Measurements from ENCODE around the gene FARP1. TPM values are rescaled to one million over a fixed set of nuclear protein-coding genes. Genes with fewer than 3 reads are reported as not detected.
A peak's percentile ranks its signal among the peaks of the same experiment; 100 is the strongest.

Gene FARP1
- polyA plus RNA-seq, 1 of the 3 experiments (the other 2 are of a cell fraction), result 12.0 TPM

DNA sequence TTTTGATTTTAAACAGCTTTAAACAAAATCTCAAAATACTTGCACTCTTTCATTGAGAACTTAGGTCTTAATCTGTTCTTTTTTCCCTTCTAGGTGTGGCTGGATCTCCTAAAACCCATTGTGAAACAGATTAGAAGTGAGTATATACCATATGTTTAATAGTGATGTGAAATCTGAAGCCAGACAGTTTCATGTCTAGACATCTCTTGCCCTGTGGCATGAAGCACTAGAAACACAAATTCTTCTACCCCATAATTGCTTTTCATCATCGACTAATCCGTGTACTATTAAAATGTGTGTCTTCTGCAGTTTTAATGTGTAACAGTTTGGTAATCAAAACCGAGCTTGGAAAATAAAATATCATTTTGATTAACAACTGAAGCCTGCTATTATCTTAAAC is 222.4 kb downstream of the FARP1 start:
- no peaks in the 10 kb centered on the region for H3K79me2 ChIP-seq (ENCODE audit: insufficient read depth)
- no peak for DNase-seq
- no peaks in the 10 kb centered on the region for H3K9me2 ChIP-seq
- no peaks in the 10 kb centered on the region for H3K9me3 ChIP-seq
- peaks cover 0 to 34% of the 10 kb centered on the region in 2 experiments; a peak in 2 of 4 replicates for H3K4me1 ChIP-seq (ENCODE audit: control insufficient read depth in 1 of 2, insufficient read depth in 2 of 2, low read depth in 1 of 2, low read length in 1 of 2)
- peak overlapping the region in 1 of 2 experiments; percentile 88; a peak in 2 of 4 replicates for H3K27ac ChIP-seq (ENCODE audit: low read depth in 2 of 2, low read length in 1 of 2)
- no peak overlapping the region for H2AFZ ChIP-seq (ENCODE audit: low read depth)
- no peaks in the 10 kb centered on the region; the same call in 1 of the 2 replicates for H4K20me1 ChIP-seq (ENCODE audit: insufficient read depth)
- H3K27me3 ChIP-seq (ENCODE audit: insufficient read depth), result no peaks in the 10 kb centered on the region
- ChIA-PET POLR2A (no interaction called here), CTCF (interaction anchor here (0.9 to 1.3 kb wide), 4 partner anchors 11 to 28 kb away, joined by 3 to 5 read pairs (median 3); no protein-coding TSS in a partner anchor)
- H3K36me3 ChIP-seq (replicated peaks in 1 of 2; ENCODE audit: control insufficient read depth in 1 of 2, insufficient read depth in 2 of 2, low read length in 1 of 2), result peaks cover 0 to 4% of the 10 kb centered on the region in 2 experiments
- no peak overlapping the region for H3K4me3 ChIP-seq (ENCODE audit: low read depth in 2 of 2, low read length in 1 of 2)
- H3K4me2 ChIP-seq, result no peak overlapping the region
- WGBS (ENCODE audit: low lambda C conversion rate), result 79% methylated on average over 3 of the region's 3 CpGs
- no peak overlapping the region for H3K9ac ChIP-seq
- peaks cover 3% of the 10 kb centered on the region for H3F3A ChIP-seq (replicated peaks; ENCODE audit: insufficient read depth)
- no peak for TF ChIP-seq NRF1 (IDR thresholded peaks at IDR 0.05; ENCODE audit: low read depth, low read length)
- no peak for TF ChIP-seq GABPA (IDR thresholded peaks at IDR 0.05; ENCODE audit: low read depth)
- no peak for TF ChIP-seq TCF12 (IDR thresholded peaks at IDR 0.05)
- no peak for TF ChIP-seq EZH2phosphoT487 (IDR thresholded peaks at IDR 0.05; ENCODE audit: borderline replicate concordance, low read depth)
- TF ChIP-seq, protein P1, sequence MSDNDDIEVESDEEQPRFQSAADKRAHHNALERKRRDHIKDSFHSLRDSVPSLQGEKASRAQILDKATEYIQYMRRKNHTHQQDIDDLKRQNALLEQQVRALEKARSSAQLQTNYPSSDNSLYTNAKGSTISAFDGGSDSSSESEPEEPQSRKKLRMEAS (IDR thresholded peaks at IDR 0.05; ENCODE audit: low read depth), result no peak
- no peak for TF ChIP-seq RCOR1 (IDR thresholded peaks at IDR 0.05; ENCODE audit: low read length)
- TF ChIP-seq, protein P2, sequence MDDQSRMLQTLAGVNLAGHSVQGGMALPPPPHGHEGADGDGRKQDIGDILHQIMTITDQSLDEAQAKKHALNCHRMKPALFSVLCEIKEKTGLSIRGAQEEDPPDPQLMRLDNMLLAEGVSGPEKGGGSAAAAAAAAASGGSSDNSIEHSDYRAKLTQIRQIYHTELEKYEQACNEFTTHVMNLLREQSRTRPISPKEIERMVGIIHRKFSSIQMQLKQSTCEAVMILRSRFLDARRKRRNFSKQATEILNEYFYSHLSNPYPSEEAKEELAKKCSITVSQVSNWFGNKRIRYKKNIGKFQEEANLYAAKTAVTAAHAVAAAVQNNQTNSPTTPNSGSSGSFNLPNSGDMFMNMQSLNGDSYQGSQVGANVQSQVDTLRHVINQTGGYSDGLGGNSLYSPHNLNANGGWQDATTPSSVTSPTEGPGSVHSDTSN (IDR thresholded peaks at IDR 0.05), result no peak
- no peak for TF ChIP-seq SIN3A (IDR thresholded peaks at IDR 0.05; ENCODE audit: borderline replicate concordance, low read depth, low read length)
- TF ChIP-seq POLR2AphosphoS5 (IDR thresholded peaks at IDR 0.05; ENCODE audit: low read depth, low read length), result no peak
- TF ChIP-seq, protein P3, sequence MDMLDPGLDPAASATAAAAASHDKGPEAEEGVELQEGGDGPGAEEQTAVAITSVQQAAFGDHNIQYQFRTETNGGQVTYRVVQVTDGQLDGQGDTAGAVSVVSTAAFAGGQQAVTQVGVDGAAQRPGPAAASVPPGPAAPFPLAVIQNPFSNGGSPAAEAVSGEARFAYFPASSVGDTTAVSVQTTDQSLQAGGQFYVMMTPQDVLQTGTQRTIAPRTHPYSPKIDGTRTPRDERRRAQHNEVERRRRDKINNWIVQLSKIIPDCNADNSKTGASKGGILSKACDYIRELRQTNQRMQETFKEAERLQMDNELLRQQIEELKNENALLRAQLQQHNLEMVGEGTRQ (IDR thresholded peaks at IDR 0.05; ENCODE audit: borderline replicate concordance, low read depth, low read length), result no peak
- no peak for TF ChIP-seq MEF2A (IDR thresholded peaks at IDR 0.05; ENCODE audit: borderline replicate concordance, low read depth)
- TF ChIP-seq FOXJ3 (CRISPR knock-in tag; IDR thresholded peaks at IDR 0.05), result no peak
- TF ChIP-seq JUND (IDR thresholded peaks at IDR 0.05), result no peak

DNA sequence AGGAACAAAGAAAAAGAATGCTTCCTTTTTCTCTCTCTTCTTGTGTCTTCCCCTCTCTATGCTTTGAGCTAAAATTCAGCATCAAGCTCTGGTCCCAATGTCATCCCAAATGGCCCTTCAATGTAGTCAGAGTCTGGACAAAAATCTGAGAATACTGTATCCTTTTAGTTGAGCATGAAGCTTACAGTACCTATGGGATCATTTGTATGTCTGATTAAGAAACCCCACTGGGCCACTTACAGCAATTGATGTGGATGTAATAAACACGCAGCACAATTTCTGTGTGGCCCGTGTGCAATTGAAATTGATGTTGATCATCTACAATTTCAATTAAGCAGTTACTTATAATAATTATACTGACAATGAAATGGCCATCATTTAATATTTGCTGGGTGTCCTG is 223.1 kb downstream of the FARP1 start:
- Histone ChIP-seq H3K4me3 (ENCODE audit: low read depth in 2 of 2, low read length in 1 of 2) (no peak overlapping the region), H3K27ac (ENCODE audit: low read depth in 2 of 2, low read length in 1 of 2) (peak overlapping the region in 1 of 2 experiments; percentile 88; a peak in 1 of 4 replicates), H3K36me3 (replicated peaks in 1 of 2; ENCODE audit: control insufficient read depth in 1 of 2, insufficient read depth in 2 of 2, low read length in 1 of 2) (peaks cover 0 to 4% of the 10 kb centered on the region in 2 experiments), H3K79me2 (ENCODE audit: insufficient read depth) (no peaks in the 10 kb centered on the region), H4K20me1 (ENCODE audit: insufficient read depth) (no peaks in the 10 kb centered on the region; the same call in 1 of the 2 replicates), H3K4me2 (no peak overlapping the region), H3K9me3 (no peaks in the 10 kb centered on the region), H3K9me2 (no peaks in the 10 kb centered on the region), H3K27me3 (ENCODE audit: insufficient read depth) (no peaks in the 10 kb centered on the region), H3F3A (replicated peaks; ENCODE audit: insufficient read depth) (peaks cover 3% of the 10 kb centered on the region), H3K4me1 (ENCODE audit: control insufficient read depth in 1 of 2, insufficient read depth in 2 of 2, low read depth in 1 of 2, low read length in 1 of 2) (peaks cover 0 to 28% of the 10 kb centered on the region in 2 experiments; a peak in 2 of 4 replicates), H3K9ac (no peak overlapping the region), H2AFZ (ENCODE audit: low read depth) (no peak overlapping the region)
- DNase-seq, result no peak
- TF ChIP-seq NRF1 (IDR thresholded peaks at IDR 0.05; ENCODE audit: low read depth, low read length) (no peak), FOXM1 (IDR thresholded peaks at IDR 0.05; ENCODE audit: low read depth) (no peak), NFIC (IDR thresholded peaks at IDR 0.05; ENCODE audit: borderline replicate concordance) (no peak), POLR2AphosphoS5 (IDR thresholded peaks at IDR 0.05; ENCODE audit: low read depth, low read length) (no peak), GATA2 (CRISPR knock-in tag; IDR thresholded peaks at IDR 0.05) (no peak), EZH2phosphoT487 (IDR thresholded peaks at IDR 0.05; ENCODE audit: borderline replicate concordance, low read depth) (no peak), YY1 (IDR thresholded peaks at IDR 0.05; ENCODE audit: low read depth) (no peak), JUND (IDR thresholded peaks at IDR 0.05) (no peak)
- TF ChIP-seq, protein P4, sequence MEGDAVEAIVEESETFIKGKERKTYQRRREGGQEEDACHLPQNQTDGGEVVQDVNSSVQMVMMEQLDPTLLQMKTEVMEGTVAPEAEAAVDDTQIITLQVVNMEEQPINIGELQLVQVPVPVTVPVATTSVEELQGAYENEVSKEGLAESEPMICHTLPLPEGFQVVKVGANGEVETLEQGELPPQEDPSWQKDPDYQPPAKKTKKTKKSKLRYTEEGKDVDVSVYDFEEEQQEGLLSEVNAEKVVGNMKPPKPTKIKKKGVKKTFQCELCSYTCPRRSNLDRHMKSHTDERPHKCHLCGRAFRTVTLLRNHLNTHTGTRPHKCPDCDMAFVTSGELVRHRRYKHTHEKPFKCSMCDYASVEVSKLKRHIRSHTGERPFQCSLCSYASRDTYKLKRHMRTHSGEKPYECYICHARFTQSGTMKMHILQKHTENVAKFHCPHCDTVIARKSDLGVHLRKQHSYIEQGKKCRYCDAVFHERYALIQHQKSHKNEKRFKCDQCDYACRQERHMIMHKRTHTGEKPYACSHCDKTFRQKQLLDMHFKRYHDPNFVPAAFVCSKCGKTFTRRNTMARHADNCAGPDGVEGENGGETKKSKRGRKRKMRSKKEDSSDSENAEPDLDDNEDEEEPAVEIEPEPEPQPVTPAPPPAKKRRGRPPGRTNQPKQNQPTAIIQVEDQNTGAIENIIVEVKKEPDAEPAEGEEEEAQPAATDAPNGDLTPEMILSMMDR (IDR thresholded peaks at IDR 0.05), result no peak
- TF ChIP-seq, protein P3 (IDR thresholded peaks at IDR 0.05; ENCODE audit: borderline replicate concordance, low read depth, low read length), result no peak
- POLR2A ChIA-PET, result no interaction called here
- CTCF ChIA-PET, result interaction anchor here (0.9 to 1.0 kb wide), 3 partner anchors 12 to 28 kb away, joined by 3 read pairs; no protein-coding TSS in a partner anchor
- 94% methylated on average over 2 of the region's 2 CpGs for WGBS (ENCODE audit: low lambda C conversion rate)
